Activated CD8-positive, alpha-beta T cell treated with anti-CD3 and anti-CD28 coated beads for 36 hours (primary cell): ENCODE data around the gene SHISAL2A. TPM values are rescaled to one million over a fixed set of nuclear protein-coding genes. Genes with fewer than 3 reads are reported as not detected.
"Not testable (repeated sequence)": the region's sequence is repeated elsewhere in the genome, so short reads cannot be mapped to it uniquely, and the experiment has no call there.

ENCODE experiments used
- ATAC-seq: fragments of 200-7000 bp; cut with Tn5 transposase; one replicate; pipeline ENCODE4 v1.10.0; 2021; ENCODE audit warnings: mild to moderate bottlenecking, moderate library complexity
- CTCF ChIA-PET: fragments of 350-600 bp; sonication (Branson Sonifier 250); formaldehyde crosslinking; loops from one replicate; lab custom pipeline; 2021; ENCODE audit warnings: antibody characterized with exemption; lab: Charles Lee
- POLR2A ChIA-PET: fragments of 350-600 bp; sonication (Branson Sonifier 250); formaldehyde crosslinking; loops from one replicate; lab custom pipeline; 2021; ENCODE audit warnings: antibody characterized with exemption; lab: Charles Lee
- DNase-seq: peaks from one replicate; pipeline ENCODE4 v3.0.0-alpha.2; 2020
- H3K27ac Mint-ChIP-seq: one replicate; pipeline ENCODE4 v1.8.0; 2021; ENCODE audit warnings: mild to moderate bottlenecking, mixed read lengths
- H3K27me3 Mint-ChIP-seq: one replicate; pipeline ENCODE4 v1.8.0; 2021; ENCODE audit warnings: mixed read lengths
- H3K36me3 Mint-ChIP-seq: one replicate; pipeline ENCODE4 v1.8.0; 2021; ENCODE audit warnings: low read depth, mixed read lengths
- H3K4me1 Mint-ChIP-seq: one replicate; pipeline ENCODE4 v1.8.0; 2021; ENCODE audit warnings: low read depth, mixed read lengths
- H3K4me3 Mint-ChIP-seq: one replicate; pipeline ENCODE4 v1.8.0; 2021; ENCODE audit warnings: mild to moderate bottlenecking, moderate library complexity, mixed read lengths
- H3K9me3 Mint-ChIP-seq: one replicate; pipeline ENCODE4 v1.8.0; 2021; ENCODE audit warnings: mixed read lengths
- intact Hi-C: fragments of 100-400 bp; cut with micrococcal nuclease; formaldehyde crosslinking; loops from one replicate; pipeline ENCODE4 v1.10.0; 2022
- total RNA-seq, 2 experiments: library from RNA; stranded (reverse); gene quantifications; one replicate each; pipeline ENCODE4 v1.2.3, GENCODE V29; 2021
- TF ChIP-seq, protein P1 (sequence below): fragments of 200-600 bp; IDR thresholded peaks from one replicate; pipeline ENCODE4 v1.8.0; 2022; ENCODE audit warnings: antibody characterized with exemption, mild to moderate bottlenecking

SHISAL2A gene
- total RNA-seq, 2 experiments from 2014 or later = 14.6 to 16.2 TPM

DNA sequence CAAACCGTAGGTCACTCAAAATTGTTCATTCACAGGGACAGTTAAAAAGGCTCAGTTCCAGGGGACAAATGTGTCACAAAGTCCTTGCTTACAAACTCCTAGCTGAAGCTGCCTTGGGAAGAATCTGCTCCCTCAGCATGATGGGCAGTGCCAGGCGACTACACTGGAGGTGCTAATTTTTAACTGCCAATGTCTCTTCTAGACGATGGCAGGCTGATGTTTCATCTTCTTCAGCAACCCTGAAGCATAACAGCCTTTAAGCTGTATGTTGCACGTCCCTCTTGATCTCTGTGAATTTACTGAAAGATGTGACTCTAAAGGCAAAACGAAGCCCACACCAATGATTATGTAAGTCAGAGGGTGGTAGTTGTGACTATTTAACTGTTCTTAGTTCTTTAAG, 53.9 kb downstream of the SHISAL2A start:
- Mint-ChIP-seq H3K27me3 (no peaks in the 10 kb centered on the region), H3K4me3 (no peak overlapping the region)
- intact Hi-C loops = loop anchor here (10.0 kb wide), 1 partner anchor 262 kb away; no protein-coding TSS in a partner anchor

DNA sequence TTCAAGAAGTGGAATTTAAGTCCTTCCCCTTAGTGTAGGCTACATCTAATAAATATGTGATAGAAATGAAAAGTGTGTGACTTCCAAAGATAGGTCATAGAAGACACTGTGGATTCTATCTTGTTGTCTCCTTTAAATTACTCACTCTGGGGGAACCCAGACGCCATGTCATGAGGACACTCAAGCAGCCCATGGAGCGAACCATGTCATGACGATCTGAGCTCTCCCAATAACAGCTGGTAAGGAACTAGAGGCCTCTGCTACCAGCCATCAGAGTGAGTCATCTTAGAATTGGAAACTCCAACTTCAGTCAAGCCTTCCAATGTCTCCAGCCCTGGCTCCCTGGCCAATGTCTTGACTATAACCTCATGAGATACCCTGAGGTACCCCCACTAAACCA, 58.9 kb downstream of the SHISAL2A start:
- no peak for DNase-seq
- TF ChIP-seq, protein P1, sequence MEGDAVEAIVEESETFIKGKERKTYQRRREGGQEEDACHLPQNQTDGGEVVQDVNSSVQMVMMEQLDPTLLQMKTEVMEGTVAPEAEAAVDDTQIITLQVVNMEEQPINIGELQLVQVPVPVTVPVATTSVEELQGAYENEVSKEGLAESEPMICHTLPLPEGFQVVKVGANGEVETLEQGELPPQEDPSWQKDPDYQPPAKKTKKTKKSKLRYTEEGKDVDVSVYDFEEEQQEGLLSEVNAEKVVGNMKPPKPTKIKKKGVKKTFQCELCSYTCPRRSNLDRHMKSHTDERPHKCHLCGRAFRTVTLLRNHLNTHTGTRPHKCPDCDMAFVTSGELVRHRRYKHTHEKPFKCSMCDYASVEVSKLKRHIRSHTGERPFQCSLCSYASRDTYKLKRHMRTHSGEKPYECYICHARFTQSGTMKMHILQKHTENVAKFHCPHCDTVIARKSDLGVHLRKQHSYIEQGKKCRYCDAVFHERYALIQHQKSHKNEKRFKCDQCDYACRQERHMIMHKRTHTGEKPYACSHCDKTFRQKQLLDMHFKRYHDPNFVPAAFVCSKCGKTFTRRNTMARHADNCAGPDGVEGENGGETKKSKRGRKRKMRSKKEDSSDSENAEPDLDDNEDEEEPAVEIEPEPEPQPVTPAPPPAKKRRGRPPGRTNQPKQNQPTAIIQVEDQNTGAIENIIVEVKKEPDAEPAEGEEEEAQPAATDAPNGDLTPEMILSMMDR = no peak
- peak overlapping the region; percentile 55 for H3K27ac Mint-ChIP-seq
- no peaks in the 10 kb centered on the region for H3K27me3 Mint-ChIP-seq
- CTCF ChIA-PET = interaction anchor here (0.9 kb wide), 1 partner anchor 32 kb away, joined by 4 read pairs; no protein-coding TSS in a partner anchor
- H3K36me3 Mint-ChIP-seq = peaks cover 56% of the 10 kb centered on the region
- POLR2A ChIA-PET = no interaction called here
- H3K4me3 Mint-ChIP-seq = no peak overlapping the region
- no peak for ATAC-seq
- peaks cover 13% of the 10 kb centered on the region for H3K4me1 Mint-ChIP-seq
- intact Hi-C loops = no loop called here
- peaks cover 1% of the 10 kb centered on the region for H3K9me3 Mint-ChIP-seq

More for the DNA sequence above, 53.9 kb downstream of the SHISAL2A start:
- ChIA-PET POLR2A (interaction anchor here (0.6 to 1.3 kb wide), 6 partner anchors 11 to 321 kb away, joined by 3 to 4 read pairs (median 3); partner anchors contain the start of genes ORC1 and PRPF38A), CTCF (interaction anchor here (0.9 to 3.4 kb wide), 21 partner anchors 9 to 563 kb away, joined by 3 to 15 read pairs (median 4); partner anchors contain the start of genes ECHDC2, ORC1, PRPF38A and SHISAL2A)
- TF ChIP-seq, protein P1 = no peak
- peaks cover 5% of the 10 kb centered on the region for H3K4me1 Mint-ChIP-seq
- H3K27ac Mint-ChIP-seq = no peak overlapping the region
- no peaks in the 10 kb centered on the region for H3K9me3 Mint-ChIP-seq
- ATAC-seq (no peak), DNase-seq (no peak)
- peaks cover 48% of the 10 kb centered on the region for H3K36me3 Mint-ChIP-seq

DNA sequence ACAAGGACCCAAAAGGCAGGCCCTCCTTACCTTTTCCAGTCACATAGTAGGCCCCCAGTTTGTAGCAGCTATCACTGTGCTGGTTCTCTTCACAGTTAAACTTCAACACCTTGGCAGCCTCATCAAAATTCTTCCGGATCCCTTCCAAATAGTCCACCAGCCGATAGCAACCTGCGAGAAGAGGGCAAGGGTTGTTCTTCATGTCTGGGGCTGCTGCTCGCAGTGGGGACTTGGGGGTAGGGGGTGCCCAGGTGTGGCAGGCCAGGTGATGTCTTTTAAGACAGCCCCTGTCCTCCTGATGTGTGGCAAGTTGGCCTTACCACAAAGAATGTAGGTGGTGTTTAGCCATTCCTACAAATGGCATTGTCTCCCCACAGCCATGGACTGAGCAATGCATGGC, 59.7 kb downstream of the SHISAL2A start:
- peaks cover 1% of the 10 kb centered on the region for H3K9me3 Mint-ChIP-seq
- CTCF ChIA-PET = no interaction called here
- TF ChIP-seq, protein P1 = no peak
- no peaks in the 10 kb centered on the region for H3K27me3 Mint-ChIP-seq
- H3K36me3 Mint-ChIP-seq = peaks cover 53% of the 10 kb centered on the region
- intact Hi-C loops = no loop called here
- peaks cover 18% of the 10 kb centered on the region for H3K4me1 Mint-ChIP-seq
- no peak overlapping the region for H3K4me3 Mint-ChIP-seq
- no peak overlapping the region for H3K27ac Mint-ChIP-seq
- POLR2A ChIA-PET = no interaction called here
- DNase-seq (no peak), ATAC-seq (no peak)

- DNase-seq, H3K4me3 Mint-ChIP-seq, POLR2A ChIA-PET, ATAC-seq, H3K27ac Mint-ChIP-seq, CTCF ChIA-PET, intact Hi-C loops, H3K27me3 Mint-ChIP-seq, H3K9me3 Mint-ChIP-seq: not testable (repeated sequence)
- H3K4me1 Mint-ChIP-seq = peaks cover 18% of the 10 kb centered on the region
- H3K36me3 Mint-ChIP-seq = peaks cover 48% of the 10 kb centered on the region
These were observed 60.4 kb downstream of the SHISAL2A start for GRCh38 chr1:52693351-52693750.

DNA sequence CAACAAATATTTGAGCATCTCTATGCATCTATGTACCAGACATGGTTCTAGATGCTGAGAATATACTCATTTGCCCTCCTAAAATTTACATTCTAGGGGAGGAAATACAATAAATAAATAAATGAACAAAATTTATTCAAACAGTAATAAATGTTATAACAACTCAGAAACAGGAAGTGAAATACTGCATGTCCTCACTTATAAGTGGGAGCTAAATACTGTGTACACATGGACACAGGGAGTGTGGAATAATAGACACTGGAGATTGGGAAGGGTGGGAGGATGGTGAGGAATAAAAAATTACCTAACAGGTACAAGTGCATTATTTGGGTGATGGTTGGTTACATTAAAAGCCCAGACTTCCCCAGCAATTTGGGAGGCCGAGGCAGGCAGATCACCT, 60.9 kb downstream of the SHISAL2A start:
- intact Hi-C loops = no loop called here
- ChIA-PET POLR2A (no interaction called here), CTCF (no interaction called here)
- Mint-ChIP-seq H3K36me3 (peaks cover 44% of the 10 kb centered on the region), H3K9me3 (peaks cover 1% of the 10 kb centered on the region), H3K4me1 (peaks cover 23% of the 10 kb centered on the region), H3K27ac (no peak overlapping the region), H3K4me3 (no peak overlapping the region), H3K27me3 (no peaks in the 10 kb centered on the region)
- ATAC-seq (no peak), DNase-seq (no peak)
- TF ChIP-seq, protein P1 = no peak
